GM10847 (cell line): ENCODE measurements around the gene CLEC2L.

Experiments used
- POLR2A ChIP-seq: IDR thresholded peaks from 2 replicates; pipeline ENCODE4 v1.6.1; 2011; ENCODE audit not compliant: insufficient read length; ENCODE audit errors: extremely low read depth

The CLEC2L gene

DNA sequence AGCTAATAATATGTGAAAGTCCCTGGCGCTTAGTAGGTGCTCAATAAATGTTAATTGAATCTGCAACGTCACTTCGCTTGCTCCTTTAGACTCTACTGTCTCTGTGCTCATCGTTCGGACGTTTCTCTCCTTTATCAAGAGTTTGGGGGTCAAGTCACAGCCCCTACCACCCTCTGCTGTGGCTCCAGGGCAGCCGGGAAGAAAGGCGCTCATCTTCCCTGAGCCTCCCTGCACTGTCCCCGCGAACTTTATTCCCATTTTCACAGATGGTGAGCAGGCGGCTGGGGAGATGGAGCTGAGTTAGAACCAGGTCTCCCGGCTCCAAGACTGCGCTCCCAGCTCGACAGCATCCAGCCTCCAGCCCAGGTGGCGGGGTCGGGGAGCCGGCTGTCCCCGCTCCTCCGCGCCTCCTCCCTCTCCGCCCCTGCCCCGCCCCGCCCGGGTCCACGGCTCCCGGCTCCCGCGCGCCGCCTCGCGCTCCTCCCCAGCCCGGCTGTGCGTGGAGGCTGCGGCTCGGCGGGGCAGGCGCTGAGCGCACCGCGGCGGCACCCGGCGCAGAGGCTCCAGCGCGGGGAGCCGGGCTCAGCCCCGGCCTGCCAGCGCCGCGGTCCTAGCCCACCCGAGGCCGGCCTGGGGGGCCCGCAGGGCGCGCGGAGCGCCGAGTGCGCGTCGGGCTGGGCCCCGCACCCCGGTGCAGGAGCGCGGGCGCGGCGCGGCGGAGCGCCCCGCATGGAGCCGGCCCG, at the start of gene CLEC2L:
Gene CLEC2L (plus strand): TSS at position 487 of the 743 bp plus-strand sequence. CDS start 243 bp downstream, at position 730.
- no peak for TF ChIP-seq POLR2A

DNA sequence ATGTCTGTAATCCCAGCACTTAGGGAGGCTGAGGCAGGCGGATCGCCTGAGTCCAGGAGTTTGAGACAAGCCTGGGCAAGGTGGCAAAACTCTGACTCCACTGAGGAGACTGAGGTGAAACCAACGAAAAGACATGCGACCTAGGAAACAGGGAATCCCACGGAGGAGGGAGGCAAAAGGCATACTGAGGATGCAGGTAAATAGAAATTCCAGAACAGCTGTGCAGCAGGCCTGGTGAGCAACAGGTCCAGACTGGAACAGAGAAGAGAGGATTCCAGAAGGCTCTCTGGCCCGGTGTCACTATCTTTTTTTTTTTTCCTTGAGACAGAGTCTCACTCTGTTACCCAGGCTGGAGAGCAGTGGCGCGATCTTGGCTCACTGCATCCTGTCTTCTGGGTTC, 47.3 kb upstream of the CLEC2L start:
- TF ChIP-seq POLR2A: no peak

DNA sequence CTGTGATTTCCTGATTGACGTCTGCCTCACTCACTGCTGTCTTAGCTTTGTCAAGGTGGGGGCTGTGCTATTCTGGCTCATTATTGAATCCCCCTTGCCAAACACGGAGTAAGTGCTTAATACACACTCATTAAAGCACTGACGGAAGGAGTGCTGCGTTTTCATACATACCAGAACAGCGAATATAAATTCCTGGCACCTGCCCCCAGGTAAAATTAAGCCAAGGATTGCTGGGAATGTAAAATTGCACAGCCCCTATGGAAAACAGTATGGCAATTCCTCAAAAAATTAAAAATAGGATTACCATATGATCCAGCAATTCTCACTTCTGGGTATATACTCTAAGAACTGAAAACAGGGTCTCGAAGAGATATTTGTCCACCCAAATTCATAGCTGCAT, 46.6 kb upstream of the CLEC2L start:
- TF ChIP-seq POLR2A: no peak

DNA sequence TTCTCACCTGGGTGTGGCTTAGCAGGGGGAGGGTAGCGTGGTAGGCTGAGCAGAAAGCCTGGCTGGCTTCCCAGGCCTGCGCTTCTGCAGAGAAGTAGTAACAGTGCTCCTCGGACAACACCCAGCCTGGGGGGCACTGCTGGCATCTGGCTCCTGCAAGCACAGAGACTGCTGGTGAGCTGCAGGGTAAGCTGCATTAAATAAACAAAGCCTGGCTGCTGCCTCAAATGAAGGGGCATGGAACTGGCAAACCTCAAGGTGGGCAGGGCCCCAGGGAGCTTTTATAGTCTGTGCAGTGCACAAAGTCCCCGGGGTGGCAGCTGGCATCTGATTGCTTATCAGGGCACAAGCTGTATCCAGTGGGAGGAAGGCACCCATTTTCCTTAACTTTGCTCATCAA, 43.9 kb upstream of the CLEC2L start:
- no peak for TF ChIP-seq POLR2A

DNA sequence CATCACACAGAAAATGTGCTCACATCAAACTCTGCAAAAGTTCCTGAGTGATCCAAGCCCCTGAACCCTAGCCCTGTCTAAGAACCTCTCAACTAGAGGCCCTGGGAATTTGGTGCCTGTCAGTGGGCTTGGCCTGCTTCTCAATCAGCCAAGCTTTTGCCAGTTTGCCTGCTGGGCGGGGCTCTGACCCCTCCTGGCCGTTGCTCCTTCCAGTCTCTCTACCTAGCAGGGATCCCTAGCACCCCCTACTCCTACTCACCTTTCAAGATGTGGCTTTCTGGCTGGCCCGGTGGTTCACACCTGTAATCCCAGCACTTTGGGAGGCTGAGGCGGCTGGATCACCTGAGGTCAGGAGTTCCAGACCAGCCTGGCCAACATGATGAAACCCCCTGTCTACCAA, 42.1 kb upstream of the CLEC2L start:
- TF ChIP-seq POLR2A: no peak

DNA sequence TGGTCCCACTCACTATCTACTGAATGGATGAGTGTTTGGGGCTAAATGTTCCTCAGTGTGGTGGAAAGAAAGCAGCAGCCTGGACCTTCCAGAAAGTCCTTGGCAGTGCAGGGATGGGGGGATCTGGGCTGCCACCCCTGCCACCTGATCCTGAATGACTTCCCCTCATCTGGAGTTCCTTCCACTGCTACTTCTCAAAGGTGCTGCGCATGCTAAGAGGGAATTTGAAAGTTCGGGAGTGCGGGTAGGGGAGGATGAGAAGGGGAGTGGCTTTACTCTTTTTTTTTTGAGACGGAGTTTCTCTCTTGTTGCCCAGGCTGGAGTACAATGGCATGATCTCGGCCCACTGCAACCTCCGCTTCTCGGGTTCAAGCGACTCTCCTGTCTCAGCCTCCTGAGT, 41.4 kb upstream of the CLEC2L start:
- TF ChIP-seq POLR2A: no peak

DNA sequence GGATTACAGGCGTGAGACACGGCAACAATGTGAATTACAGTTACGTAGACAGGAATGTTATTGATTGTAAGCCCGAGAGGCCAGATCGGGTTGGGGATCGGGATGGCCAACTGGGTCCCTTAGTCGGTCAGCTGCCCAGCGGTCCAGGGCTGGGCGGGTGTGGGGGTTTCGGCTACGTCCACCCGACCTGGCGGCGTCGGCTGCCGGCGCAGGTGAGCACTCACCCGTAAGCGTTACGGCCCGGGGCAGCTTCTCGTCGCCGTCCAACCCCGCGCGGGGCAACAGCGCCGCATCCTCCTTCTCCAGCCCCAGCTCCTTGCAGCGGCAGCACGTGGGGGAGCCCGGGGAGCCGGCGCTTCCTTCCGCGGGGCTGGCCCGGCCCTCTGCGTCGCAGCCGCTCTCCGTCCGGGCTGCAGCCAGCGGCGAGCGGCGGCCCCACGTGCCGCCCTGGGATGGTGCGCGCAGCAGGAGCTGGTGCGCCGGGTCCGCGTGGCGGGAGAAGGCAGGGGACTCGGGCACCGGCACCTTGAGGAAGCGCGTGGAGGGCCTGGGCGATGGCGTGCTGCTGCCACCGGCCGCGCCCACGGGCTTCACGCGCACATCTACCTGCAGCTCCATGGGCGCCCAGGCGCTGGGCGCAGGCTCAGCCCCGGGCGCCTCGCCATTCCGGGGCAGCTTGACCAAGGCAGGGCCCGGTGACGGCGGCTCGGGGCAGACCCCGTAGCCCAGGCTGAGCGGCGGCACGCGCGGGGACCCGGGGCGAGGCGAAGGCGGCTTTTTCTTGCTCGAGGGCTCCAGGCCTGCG, 40.6 kb upstream of the CLEC2L start:
- no peak for TF ChIP-seq POLR2A

DNA sequence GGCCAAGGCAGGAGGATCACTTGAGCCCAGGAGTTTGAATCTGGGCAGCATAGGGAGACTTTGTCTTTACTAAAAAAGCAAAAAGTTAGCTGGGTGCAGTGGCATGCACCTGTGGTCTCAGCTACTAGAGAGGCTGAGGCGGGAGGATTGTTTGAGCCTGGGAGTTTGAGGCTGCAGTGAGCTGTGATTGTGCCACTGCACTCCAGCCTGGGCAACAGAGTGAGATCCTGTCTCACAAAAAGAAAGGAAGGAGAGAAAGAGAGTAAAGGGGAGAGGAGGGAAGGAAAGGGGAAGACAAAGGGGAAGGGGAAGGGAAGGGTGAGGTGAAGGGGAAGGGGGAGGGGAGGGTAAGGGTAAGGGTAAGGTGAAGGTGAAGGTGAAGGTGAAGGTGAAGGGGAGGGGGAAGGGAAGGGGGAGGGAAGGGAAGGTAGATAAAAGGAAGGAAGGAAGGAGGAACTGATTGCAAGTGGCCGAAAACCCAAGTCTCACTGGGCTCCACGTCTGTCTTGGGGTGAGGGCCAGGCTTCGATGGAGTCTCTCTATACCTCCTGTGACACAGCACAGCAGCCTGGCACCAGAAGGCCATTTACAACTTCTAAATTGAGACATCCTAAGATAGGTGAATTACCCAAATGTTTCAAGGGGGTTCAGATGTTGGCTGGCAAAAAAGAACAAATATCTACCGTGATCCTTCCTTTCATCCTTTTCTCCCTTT, 36.0 kb upstream of the CLEC2L start:
- TF ChIP-seq POLR2A: no peak

DNA sequence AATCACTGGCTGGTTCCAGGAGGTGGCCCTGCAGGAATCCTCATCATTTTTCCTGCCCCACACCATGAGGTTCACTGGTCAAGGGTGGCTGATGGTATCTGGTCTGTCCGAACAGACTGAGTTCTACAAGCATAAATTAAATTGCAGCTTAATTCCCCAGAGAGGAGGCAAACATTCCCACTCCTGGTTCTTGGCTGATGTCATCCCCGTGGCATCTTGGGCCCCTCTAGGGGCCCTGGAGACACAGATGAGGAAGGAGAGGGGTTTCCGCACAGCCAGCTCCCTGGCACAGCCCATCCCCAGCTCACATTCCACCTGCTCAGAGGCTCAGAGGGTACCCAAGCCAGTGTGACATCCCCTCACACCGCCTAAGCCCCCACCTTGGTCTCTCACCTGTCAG, 34.7 kb upstream of the CLEC2L start:
- TF ChIP-seq POLR2A: no peak

DNA sequence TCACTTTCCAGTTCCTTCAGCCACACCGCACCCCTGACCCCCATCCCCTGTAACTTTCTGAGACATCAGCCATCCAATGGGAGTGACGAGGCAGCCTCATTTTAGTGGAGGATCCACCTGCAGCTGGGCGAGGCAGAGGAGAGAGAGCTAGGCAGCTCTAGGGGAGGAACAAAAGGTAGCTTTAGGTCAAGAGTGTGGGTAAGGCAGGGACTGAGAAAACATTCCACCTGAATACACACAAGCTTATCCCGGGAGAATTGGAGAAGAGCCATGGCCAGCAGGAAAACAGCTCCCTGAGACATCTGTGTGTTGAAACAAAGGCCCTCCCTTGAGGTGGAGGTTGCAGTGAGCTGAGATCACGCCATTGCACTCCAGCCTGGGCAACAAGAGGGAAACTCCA, 33.4 kb upstream of the CLEC2L start:
- no peak for TF ChIP-seq POLR2A

DNA sequence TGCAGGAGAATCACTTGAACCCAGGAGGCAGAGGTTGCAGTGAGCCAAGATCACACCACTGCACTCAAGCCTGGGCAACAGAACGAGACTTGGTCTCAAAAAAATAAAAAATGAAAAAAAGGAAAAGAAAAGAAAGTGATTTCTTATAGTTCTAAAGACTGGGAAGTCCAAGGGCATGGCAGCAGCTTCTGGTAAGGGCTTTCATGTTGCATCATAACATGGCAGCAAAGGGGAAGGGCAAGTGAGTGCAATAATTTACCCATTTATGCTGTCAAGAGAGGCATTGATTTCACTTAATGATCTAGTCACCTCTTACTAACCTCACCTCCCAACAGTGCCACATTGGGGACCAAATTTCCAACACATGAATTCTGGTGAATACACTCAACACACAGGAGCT, 31.2 kb upstream of the CLEC2L start:
- no peak for TF ChIP-seq POLR2A

DNA sequence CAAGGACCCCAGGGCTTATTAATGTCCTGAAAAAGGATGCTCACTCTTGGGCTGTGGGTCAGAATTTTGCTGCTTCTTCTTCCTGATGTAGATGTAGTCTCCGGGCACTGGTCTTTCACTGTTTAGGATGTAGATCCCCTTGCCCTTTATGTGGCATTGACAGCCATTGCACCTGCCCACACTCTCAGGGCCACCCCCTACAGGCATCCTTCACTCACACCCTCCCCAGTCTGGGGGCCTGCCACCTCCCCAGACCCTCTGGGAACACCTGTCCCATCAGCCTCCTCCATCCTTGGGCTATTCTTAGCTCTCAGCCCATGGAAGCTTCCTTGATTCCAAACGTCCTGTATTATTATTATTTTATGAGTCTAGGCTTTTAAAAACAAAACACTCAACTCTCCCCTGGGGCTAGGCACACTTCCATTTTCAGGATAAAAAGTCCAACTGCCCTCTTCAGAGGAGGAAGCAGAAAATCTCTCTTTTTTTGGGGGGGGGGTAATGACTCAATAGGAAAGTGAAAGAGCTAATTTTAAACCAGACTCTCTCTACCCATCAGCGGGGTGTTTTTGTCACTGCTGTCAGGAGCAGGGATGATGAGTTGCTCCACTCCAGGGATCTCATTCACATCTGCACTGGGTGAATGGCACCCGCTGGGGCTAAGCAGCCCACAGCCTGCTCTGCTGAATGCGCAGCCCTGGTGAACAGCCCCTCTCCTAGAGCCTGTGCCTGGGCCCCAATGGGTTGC, 28.5 kb upstream of the CLEC2L start:
- TF ChIP-seq POLR2A: no peak

DNA sequence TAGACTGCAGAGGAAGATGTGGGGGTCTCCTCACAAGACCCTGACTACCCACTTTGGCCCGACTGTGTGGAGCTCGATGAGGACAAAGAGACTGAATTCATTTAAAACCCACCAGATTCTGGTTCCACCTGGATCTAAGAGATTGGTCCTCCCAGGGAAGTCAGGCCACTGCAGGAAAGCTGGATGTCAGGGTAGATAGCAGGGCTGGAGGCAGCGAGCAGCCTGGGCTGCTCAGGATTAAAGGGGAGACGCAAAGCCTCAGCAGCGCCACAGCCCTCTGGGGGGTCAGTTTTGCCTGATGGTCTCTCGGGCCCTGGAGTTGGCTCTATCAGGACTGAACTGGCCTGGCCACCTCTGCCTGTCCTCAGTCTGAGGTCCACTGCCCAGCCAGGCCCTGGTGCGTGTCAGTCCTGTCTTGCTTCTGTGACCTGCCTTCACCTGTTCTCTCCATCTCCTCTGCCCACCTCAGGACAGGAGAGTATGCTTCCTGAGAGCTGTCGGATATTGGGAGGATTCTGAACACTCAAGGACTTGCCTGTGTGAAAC, 27.8 kb upstream of the CLEC2L start:
- TF ChIP-seq POLR2A: no peak

DNA sequence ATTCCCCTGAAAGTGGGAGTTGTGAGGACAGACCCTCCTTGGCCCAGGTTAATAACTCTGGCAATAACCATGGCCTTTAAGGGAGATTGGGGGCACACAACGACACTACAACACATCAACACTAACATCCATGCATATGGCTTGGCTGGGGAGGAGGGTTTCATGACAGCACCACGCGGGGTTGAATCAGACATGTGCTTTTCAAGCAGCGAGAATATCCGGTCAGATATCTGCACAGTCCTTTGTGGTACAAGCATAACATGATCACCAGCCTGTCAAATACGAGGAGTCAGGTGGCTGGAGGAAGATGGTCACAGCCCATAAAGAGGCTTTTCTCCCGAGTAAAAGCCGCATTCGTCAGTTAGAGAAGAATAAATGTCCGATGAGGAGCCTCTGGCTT, 27.0 kb upstream of the CLEC2L start:
- TF ChIP-seq POLR2A: no peak

DNA sequence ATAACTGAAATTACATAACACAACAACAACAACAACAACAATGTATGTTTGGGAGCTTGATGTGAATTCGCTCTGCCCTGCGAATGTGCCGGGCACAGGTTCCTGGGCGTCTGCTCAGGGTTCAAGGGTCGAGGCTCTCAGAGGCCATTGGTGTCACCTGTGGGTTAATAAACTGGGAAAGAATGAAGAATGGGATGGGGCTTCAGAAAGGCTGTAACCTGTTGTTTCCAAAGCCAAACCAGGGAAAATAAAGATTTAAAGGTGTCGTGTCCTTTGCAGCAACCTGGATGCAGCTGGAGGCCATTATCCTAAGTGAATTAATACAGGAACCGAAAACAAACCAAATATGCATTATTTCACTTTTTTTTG, 22.7 kb upstream of the CLEC2L start:
- TF ChIP-seq POLR2A: no peak
